ENCODE data around the gene STK25. TPM values are rescaled to one million over a fixed set of nuclear protein-coding genes. Genes with fewer than 3 reads are reported as not detected.

The STK25 gene
- total RNA-seq, 1 donor from 2014 or later: 316 TPM

DNA sequence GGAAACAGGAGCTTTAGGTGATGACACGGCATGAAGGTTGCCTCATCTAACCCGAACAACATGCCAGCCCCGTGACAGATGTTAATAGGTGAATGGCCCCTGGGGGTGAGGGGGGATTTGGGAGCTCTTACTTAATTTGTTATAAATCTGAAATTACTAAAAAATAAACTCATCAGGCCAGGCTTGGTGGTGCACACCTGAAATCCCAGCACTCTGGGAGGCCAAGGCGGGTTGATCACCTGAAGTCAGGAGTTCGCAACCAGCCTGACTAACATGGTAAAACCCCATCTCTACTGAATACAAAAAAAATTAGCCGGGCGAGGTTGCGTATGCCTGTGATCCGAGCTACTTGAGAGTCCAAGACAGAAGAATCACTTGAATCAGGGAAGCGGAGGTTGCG is 6.1 kb downstream of the STK25 start:
- Histone ChIP-seq H3K27me3 (ENCODE audit: control insufficient read depth, insufficient read depth, low read length) (no peaks in the 10 kb centered on the region), H3K4me3 (ENCODE audit: low read depth, low read length) (no peak overlapping the region), H3K36me3 (ENCODE audit: control insufficient read depth, insufficient read depth, low read length) (peaks cover 4% of the 10 kb centered on the region)
- DNase-seq (ENCODE audit: low read depth): no peak
- TF ChIP-seq CTCF (IDR thresholded peaks at IDR 0.05; ENCODE audit: insufficient read depth, low read length, poor library complexity, severe bottlenecking): no peak

- TF ChIP-seq CTCF (IDR thresholded peaks at IDR 0.05; ENCODE audit: insufficient read depth, low read length, poor library complexity, severe bottlenecking): no peak
- Histone ChIP-seq H3K27me3 (ENCODE audit: control insufficient read depth, insufficient read depth, low read length) (no peaks in the 10 kb centered on the region), H3K4me3 (ENCODE audit: low read depth, low read length) (no peak overlapping the region), H3K36me3 (ENCODE audit: control insufficient read depth, insufficient read depth, low read length) (peaks cover 4% of the 10 kb centered on the region)
- DNase-seq (ENCODE audit: low read depth): no peak
Measured at GRCh38 chr2:241501551-241501950, 6.8 kb downstream of the STK25 start.

GRCh38 chr2:241501099-241501541 is 7.3 kb downstream of the STK25 start:
- peaks cover 4% of the 10 kb centered on the region for H3K36me3 ChIP-seq (ENCODE audit: control insufficient read depth, insufficient read depth, low read length)
- H3K4me3 ChIP-seq (ENCODE audit: low read depth, low read length): no peak overlapping the region
- H3K27me3 ChIP-seq (ENCODE audit: control insufficient read depth, insufficient read depth, low read length): no peaks in the 10 kb centered on the region
- no peak for DNase-seq (ENCODE audit: low read depth)
- no peak for TF ChIP-seq CTCF (IDR thresholded peaks at IDR 0.05; ENCODE audit: insufficient read depth, low read length, poor library complexity, severe bottlenecking)

DNA sequence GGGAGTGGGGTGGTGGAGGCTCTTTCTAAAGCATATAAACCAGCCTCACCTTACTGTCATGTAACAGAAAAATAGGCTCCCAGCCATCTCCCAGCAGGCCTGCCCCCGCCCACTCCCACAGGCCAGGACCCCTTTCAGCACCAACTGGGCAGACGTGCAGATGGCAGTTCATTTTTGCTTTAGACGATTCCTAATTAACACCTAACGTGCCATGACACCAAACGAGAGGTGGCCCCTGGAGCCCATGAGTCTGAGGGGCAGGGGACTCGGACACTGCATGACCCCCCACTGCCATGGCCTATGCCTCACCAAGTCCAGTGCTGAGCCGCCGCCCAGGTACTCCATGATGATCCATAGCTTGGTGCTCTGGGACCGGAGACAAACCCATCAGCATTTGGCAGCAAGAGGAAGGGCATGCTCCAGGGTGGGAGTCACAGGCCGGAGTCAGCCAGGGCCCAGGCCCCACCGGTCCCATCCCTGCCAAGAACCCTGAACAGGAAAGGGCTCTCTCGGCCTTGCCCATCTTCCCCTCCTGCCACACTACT is 7.9 kb downstream of the STK25 start:
- no peak for TF ChIP-seq CTCF (IDR thresholded peaks at IDR 0.05; ENCODE audit: insufficient read depth, low read length, poor library complexity, severe bottlenecking)
- H3K27me3 ChIP-seq (ENCODE audit: control insufficient read depth, insufficient read depth, low read length): no peaks in the 10 kb centered on the region
- H3K4me3 ChIP-seq (ENCODE audit: low read depth, low read length): no peak overlapping the region
- DNase-seq (ENCODE audit: low read depth): no peak
- H3K36me3 ChIP-seq (ENCODE audit: control insufficient read depth, insufficient read depth, low read length): peaks cover 4% of the 10 kb centered on the region

DNA sequence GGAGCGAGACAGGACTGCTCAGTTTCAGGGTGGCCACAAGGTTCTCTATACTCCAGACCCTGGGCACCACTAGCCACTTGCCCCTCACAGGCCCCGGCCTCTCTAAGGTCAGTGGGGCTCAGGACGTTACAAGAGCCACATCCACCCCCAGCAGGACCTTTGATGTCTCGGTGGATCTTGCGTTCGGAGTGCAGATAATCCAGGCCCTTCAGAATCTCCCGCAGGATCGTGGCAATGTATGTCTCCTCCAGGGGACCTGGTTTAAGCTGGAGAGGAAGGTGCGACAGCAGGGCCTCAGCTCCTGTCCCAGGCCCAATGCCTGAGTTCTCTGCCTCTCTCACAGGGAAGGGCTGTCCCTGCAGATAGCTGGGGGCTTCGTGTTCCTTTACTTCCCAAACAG is 8.4 kb downstream of the STK25 start:
- Histone ChIP-seq H3K36me3 (ENCODE audit: control insufficient read depth, insufficient read depth, low read length) (peaks cover 4% of the 10 kb centered on the region), H3K27me3 (ENCODE audit: control insufficient read depth, insufficient read depth, low read length) (no peaks in the 10 kb centered on the region), H3K4me3 (ENCODE audit: low read depth, low read length) (no peak overlapping the region)
- TF ChIP-seq CTCF (IDR thresholded peaks at IDR 0.05; ENCODE audit: insufficient read depth, low read length, poor library complexity, severe bottlenecking): no peak
- no peak for DNase-seq (ENCODE audit: low read depth)

Data from kidney epithelial cell (primary cell).